Kidney capillary endothelial cell (primary cell): ENCODE data around the gene RAB44.
"Not testable (repeated sequence)": the region's sequence is repeated elsewhere in the genome, so short reads cannot be mapped to it uniquely, and the experiment has no call there.

Experiments
- DNase-seq: peaks from one replicate; pipeline ENCODE4 v3.0.0-alpha.2; 2018; ENCODE audit warnings: low spot score

RAB44 gene

DNA sequence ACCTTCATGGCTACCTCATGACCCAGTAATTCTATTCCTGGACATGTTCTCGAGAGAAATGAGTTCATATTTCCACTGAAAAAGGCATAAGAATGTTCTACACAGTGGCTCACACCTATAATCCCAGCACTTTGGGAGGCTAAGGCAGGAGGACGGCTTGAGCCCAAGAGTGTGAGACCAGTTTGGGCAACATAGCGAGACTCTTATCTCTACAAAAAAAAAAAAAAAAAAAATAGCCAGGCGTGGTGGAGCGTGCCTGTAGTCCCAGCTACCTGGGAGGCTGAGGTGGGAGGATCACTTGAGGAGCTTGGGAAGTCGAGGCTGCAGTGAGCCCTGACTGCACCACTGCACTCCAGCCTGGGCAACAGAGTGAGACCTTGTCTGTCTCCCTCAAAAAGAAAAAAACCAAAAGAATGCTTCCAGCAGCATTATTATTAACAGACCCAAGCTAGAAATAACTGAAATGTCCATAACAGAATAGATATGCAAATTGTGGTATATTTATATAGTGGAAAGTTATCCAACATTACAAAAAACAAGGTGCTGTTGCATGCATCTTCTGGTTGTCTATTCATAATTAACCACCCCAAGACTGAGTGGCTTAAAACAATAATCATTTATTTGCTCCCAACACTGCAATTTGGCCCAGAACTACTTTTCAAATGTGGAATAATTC lies 9.4 kb upstream of the RAB44 start:
- no peak for DNase-seq

DNA sequence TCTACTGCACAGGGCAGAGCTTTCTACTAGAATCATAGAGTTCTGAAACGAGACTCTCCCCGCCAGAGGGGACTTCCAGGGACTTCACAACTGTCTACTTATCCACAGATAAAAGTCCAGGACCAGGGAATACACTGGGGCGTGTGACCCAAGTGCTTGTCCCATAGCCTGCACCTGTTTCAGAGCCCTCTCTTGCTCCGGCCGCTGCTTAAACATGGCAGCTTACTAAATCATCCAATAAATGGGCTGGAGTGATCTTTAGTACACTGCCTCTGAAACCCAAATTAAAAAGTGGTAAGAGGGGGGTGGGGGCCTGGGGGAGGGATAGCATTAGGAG lies 8.9 kb upstream of the RAB44 start:
- DNase-seq, result no peak

DNA sequence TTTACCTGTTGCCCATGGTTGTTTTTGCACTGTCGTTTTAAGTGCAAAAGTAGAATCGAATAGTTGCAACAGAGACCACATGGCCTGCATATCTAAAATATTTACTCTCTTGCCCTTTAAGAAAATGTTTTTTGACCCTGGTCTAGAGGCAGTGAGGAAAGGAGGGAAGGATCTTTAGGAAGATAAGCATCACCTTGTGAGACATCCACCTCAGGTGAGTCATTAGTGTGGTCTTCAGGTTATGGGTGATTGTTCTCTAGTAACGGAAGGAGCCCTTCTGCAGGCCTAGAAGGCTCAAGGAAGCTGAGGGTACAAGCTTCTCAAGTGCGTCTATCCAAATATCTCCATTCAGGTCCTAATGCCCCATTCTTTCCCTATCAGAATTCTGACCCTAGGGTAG lies 6.6 kb upstream of the RAB44 start:
- DNase-seq, result no peak

DNA sequence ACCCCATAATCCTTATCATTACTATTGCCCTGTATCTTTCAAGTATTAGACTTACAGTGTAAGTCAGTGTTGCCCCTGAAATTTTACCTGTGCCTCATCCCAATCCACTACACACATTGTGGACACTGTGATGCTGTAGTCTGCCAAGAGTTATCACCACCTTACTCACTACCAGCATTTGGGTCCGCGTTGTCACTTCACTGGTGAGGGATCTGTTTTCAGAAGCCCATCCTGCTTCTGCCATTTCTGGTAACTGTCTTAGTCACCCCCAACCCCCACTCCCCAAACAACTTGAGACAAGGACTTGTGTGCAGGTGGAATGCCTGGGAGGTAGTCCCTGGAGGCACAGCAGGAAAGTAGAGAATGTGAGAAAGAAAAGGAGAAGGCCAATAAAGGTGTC lies 6.0 kb upstream of the RAB44 start:
- no peak for DNase-seq

- DNase-seq, result no peak
These were observed 5.4 kb upstream of the RAB44 start for GRCh38 chr6:36692220-36692619.

DNA sequence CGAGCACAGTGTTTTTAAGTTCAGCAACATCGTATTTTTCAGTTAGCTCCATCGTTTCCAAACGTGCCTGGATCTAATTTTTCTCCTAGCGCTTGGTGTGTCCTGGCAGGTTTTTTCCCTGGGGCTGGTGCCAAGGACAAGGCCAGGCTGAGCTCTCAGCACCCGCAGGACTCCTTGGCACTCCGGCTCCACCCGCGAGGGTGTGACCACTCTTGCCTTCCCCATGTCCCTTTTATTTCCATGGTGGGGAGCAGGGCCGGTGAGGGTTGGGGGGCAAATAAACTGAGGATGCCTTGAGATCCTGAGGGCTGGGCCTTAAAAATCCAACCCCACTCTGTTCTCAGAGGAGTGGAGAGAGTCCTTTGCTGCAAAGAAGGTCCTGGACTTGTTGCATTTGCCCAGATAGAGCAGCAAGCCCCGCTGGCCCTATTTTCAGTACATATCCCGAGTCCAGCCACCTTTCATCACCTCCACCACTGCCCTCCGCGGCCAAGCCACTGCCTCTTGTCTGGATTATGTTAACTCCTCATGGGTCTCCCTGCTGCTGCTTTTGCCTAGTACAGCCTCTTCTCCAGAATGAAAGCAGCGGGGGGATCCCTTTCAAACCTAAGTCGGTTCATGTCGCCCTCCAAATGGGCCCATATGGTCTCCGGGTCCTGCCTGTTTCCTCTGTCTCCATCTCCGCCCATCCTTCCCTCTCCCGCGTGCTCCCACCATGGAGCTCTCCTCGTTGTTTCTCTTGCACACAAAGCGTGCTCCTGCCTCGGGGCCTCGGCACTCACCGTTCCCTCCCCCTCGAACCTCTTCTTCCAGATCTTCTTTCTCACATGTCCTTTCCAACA lies 4.5 kb upstream of the RAB44 start:
- DNase-seq, result no peak

DNA sequence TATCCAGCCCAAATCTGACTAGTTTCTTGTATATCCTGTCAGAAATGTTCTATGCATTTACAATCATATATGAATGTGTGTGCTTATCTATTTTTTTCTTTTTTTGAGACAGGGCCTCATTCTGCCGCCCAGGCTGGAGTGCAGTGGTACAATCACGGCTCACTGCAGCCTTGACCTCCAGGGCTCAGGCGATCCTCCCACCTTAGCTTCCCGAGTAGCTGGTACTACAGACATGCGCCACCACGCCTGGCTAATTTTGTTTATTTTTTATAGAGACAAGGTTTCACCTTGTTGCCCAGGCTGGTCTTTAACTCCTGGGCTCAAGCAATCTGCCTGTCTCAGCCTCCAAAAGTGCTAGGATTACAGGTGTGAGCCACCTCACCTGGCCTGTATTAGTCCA lies 3.0 kb upstream of the RAB44 start:
- DNase-seq, result no peak

- DNase-seq, result no peak
These were observed 2.2 kb upstream of the RAB44 start for GRCh38 chr6:36695414-36695813.

- DNase-seq, result no peak
These were observed 570 bp downstream of the RAB44 start for GRCh38 chr6:36698196-36698595.

DNA sequence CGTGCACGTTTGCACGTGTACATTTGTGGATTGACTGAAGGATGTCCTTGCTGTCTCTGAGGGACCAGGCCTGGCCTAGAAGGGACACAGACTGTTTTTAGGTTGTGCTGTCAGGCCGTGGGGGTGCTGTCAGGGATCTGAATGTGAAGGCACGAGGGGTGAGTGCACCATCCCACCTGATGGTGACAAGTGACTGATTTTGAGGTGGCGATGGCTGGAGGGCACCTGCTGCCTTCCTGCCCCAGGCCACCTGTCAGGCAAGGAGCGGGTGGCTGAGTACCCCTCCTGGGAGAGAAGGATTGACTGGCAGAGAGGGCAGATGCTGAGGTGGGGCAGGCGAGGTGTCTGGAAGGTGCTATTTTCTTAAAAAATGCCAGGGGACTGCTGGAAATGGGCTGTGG lies 1.2 kb downstream of the RAB44 start:
- no peak for DNase-seq

GRCh38 chr6:36699348-36699747 lies 1.7 kb downstream of the RAB44 start:
- DNase-seq, result no peak

DNA sequence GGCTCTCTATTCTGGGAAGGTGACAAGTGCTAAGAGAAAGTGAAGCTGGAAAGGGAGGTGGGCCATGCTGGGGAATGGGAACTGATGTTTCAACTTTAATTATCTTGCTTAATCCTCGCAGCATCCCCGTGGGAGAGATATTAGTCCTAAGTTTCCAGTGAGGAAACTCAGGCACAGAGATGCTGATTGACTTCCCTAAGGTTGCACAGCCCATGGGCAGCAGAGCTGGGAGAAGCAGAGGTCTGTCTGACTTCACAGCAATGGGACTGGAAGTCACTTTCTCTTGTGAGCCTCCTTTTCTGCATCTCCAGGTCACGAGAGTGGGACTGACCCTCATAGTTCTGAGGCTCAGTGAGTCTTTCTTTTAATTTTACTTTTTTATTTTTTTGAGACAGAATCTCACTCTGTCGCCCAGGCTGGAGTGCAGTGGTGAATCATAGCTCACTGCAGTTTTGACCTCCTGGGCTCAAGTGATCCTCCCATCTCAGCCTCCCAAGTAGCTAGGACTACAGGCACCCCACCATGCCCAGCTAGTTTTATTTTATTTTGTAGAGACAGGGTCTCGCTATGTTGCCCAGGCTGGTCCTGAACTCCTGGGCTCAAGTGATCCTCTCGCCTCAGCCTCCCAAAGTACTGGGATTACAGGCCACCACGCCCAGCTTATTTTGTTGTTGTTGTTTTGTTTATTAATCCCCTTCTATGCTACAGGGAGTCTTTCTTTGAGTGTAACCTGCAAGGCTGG lies 2.6 kb downstream of the RAB44 start:
- DNase-seq, result no peak

GRCh38 chr6:36700831-36701230 lies 3.2 kb downstream of the RAB44 start:
- no peak for DNase-seq

GRCh38 chr6:36701401-36701991 lies 3.9 kb downstream of the RAB44 start:
- no peak for DNase-seq

- DNase-seq, result no peak
These were observed 5.0 kb downstream of the RAB44 start for GRCh38 chr6:36702656-36703055.

DNA sequence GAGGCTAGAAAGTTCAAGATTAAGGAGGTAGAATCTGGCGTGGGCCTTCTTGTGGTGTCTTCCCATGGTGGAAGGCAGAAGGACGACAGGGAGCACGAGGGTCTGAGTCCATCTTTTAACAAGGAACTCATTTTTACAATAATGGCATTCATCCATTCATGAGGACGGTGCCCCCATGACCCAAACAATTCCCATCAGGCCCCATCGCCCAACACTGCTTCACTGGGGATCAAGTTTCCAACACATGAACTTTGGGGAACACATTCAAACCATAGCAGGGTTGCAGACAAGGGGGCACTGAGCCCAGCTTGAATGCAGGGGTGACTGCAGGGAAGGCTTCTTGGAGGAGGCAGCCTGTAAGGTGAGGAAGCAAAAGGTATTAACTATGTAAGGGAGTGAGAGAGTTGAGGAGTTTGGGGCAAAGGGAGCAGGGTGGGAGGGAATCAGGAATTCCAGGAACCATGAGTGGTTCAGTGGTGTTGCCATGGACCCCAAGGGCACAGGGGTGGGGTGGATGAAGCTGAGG lies 5.5 kb downstream of the RAB44 start:
- DNase-seq, result no peak

DNA sequence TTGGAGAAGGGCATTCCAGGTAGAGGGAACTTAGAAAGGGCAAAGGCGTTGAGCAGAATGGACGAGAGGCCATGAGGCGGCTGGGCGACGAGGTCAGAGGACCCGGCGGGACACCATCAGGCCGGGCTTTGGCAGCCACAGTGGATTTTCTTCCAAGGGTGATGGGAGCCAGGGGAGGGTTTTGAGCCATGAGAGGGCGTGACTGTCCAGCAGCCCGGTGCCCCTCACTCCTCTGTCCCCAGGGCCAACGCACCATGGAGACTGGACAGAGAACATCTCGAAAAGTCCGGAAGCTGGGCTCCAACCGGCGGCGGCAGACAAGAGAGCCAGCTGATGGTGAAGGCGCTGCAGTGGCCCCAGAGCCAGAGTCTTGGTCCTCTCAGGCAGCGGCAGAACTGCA lies 6.4 kb downstream of the RAB44 start:
- DNase-seq, result no peak

DNA sequence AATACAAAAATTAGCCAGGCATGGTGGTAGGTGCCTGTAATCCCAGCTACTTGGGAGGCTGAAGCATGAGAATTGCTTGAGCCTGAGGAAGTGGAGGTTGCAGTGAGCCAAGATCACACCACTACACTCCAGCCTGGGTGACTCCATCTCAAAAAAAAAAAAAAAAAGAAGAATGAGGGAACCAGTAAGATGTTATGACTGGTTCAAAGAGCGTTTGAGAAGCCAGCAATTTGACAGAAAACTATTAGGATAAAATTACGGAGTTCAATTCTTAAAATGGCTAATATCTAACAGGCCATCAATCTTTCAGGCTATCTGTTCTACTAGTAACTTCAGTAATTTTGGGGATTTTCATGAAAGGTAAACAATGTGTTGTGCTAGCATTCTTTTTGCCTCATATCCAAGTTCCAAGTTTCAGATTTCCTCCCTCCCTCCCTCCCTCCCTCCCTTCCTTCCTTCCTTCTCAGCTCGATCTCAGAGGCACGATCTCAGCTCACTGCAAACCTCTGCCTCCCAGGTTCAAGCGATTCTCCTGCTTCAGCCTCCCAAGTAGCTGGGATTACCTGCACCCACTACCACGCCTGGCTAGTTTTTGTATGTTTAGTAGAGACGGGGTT lies 7.4 kb downstream of the RAB44 start:
- not testable (repeated sequence) for DNase-seq

DNA sequence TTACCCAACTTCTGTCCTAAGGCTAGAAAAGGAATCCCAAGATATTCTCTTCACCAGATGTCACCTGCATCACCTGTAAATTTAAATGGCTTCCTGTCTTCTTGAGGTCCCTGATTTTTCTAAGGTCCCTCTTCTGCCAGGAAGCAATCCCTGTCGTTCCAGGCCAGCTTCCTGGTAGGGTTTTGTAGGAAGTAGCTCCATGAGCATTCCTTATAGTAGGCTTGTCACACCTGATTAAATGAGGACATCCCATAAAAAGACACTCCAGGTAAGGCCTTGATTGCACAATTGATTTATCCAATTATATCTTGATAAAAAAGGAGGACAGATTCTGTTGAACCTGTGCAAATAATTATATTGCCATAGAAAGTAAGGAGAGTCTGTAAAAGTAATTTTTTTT lies 8.7 kb downstream of the RAB44 start:
- DNase-seq, result no peak

- no peak for DNase-seq
These were observed 15.2 kb downstream of the RAB44 start for GRCh38 chr6:36712816-36713215.

GRCh38 chr6:36713846-36714245 lies 16.2 kb downstream of the RAB44 start:
- DNase-seq, result no peak

GRCh38 chr6:36714511-36714910 lies 16.9 kb downstream of the RAB44 start:
- no peak for DNase-seq
